Caco-2 (cell line): Measurements from ENCODE around the gene CPA3. TPM values are rescaled to one million over a fixed set of nuclear protein-coding genes. Genes with fewer than 3 reads are reported as not detected.

ENCODE experiments used
- BruUV-seq: library from RNA; stranded (reverse); fragments of 400-500 nt; replicated peaks from 2 replicates; lab custom pipeline; 2021; lab: Mats Ljungman, UMichigan
- CTCF ChIA-PET: fragments of 300-600 bp; sonication (Branson Sonifier 250); formaldehyde crosslinking; loops from one replicate; lab custom pipeline; 2022; ENCODE audit warnings: antibody characterized with exemption; lab: Charles Lee
- POLR2A ChIA-PET: fragments of 300-600 bp; sonication (Branson Sonifier 250); formaldehyde crosslinking; loops from one replicate; lab custom pipeline; 2022; ENCODE audit warnings: antibody characterized with exemption; lab: Charles Lee
- DNase-seq, 2 experiments: peaks; one replicate each; pipeline versions ENCODE4 v3.0.0 to v3.0.0-alpha.2; 2020 to 2022
- H3K27me3 ChIP-seq: replicated peaks from 2 replicates; pipeline ENCODE4 v1.6.0; 2011; ENCODE audit warnings: low read length; ENCODE audit not compliant: control insufficient read depth, insufficient read depth
- H3K36me3 ChIP-seq: 2 replicates; pipeline ENCODE4 v1.5.1; 2011; ENCODE audit warnings: low read length; ENCODE audit not compliant: control insufficient read depth, insufficient read depth
- H3K4me1 ChIP-seq: fragments of 250-450 bp; sonication (Bioruptor Pico); 2 replicates; pipeline ENCODE4 v1.5.1; 2020; ENCODE audit warnings: mild to moderate bottlenecking
- H3K4me3 ChIP-seq: 2 replicates; pipeline ENCODE4 v1.5.1; 2011; ENCODE audit warnings: low read depth, mild to moderate bottlenecking, control low read depth, low read length
- H3K9me3 ChIP-seq: fragments of 250-450 bp; sonication (Bioruptor Pico); 2 replicates; pipeline ENCODE4 v1.5.1; 2020; ENCODE audit warnings: mild to moderate bottlenecking, moderate library complexity
- H3K27ac Mint-ChIP-seq: one replicate; pipeline ENCODE4 v1.8.0; 2022; ENCODE audit warnings: mixed read lengths; ENCODE audit not compliant: unreplicated experiment
- H3K27me3 Mint-ChIP-seq: one replicate; pipeline ENCODE4 v1.8.0; 2022; ENCODE audit warnings: mixed read lengths; ENCODE audit not compliant: insufficient read depth, unreplicated experiment
- H3K36me3 Mint-ChIP-seq: one replicate; pipeline ENCODE4 v1.8.0; 2022; ENCODE audit warnings: mild to moderate bottlenecking, mixed read lengths; ENCODE audit not compliant: insufficient read depth, unreplicated experiment
- H3K4me1 Mint-ChIP-seq: one replicate; pipeline ENCODE4 v1.8.0; 2022; ENCODE audit warnings: low read depth, mixed read lengths; ENCODE audit not compliant: unreplicated experiment
- H3K4me3 Mint-ChIP-seq: one replicate; pipeline ENCODE4 v1.8.0; 2022; ENCODE audit warnings: mild to moderate bottlenecking, moderate library complexity, mixed read lengths; ENCODE audit not compliant: unreplicated experiment
- H3K9me3 Mint-ChIP-seq: one replicate; pipeline ENCODE4 v1.8.0; 2022; ENCODE audit warnings: mixed read lengths; ENCODE audit not compliant: unreplicated experiment
- CTCF ChIP-seq, 2 experiments: fragments of 200-600 bp in 1 of 2; IDR thresholded peaks; 1 replicate in 1 of 2; 2 replicates in 1 of 2; pipeline versions ENCODE4 v1.5.1 to v1.8.0; 2011 to 2022; ENCODE audit warnings: antibody characterized with exemption in 1 of 2, control low read depth in 1 of 2, inconsistent platforms in 1 of 2, low read depth in 1 of 2, low read length in 1 of 2, mild to moderate bottlenecking in 1 of 2, moderate library complexity in 1 of 2; ENCODE audit not compliant: insufficient read depth in 1 of 2, severe bottlenecking in 1 of 2, unreplicated experiment in 1 of 2
- intact Hi-C: fragments of 100-400 bp; cut with micrococcal nuclease; formaldehyde crosslinking; loops from one replicate; pipeline ENCODE4 v1.10.0; 2022; ENCODE audit not compliant: unreplicated experiment
- total RNA-seq: library from RNA; stranded (reverse); gene quantifications from 2 replicates; pipeline ENCODE4 v1.2.3, GENCODE V29; 2022

CPA3 gene
- total RNA-seq, 1 experiment from 2014 or later: not detected

GRCh38 chr3:148930752-148931151, 65.7 kb downstream of the CPA3 start:
- CTCF ChIA-PET: no interaction called here
- intact Hi-C loops: no loop called here
- Histone ChIP-seq H3K4me3 (no peak overlapping the region), H3K27me3 (no peaks in the 10 kb centered on the region; the same call in 1 of the 2 replicates), H3K36me3 (no peaks in the 10 kb centered on the region), H3K4me1 (no peaks in the 10 kb centered on the region), H3K9me3 (no peaks in the 10 kb centered on the region)
- Mint-ChIP-seq H3K27ac (no peak overlapping the region), H3K27me3 (peaks cover 15% of the 10 kb centered on the region), H3K9me3 (no peaks in the 10 kb centered on the region), H3K4me3 (no peak overlapping the region), H3K4me1 (no peaks in the 10 kb centered on the region), H3K36me3 (no peaks in the 10 kb centered on the region)
- POLR2A ChIA-PET: no interaction called here
- DNase-seq: no peak
- BruUV-seq: no TSS peak
- no peak for TF ChIP-seq CTCF (IDR thresholded peaks at IDR 0.05; ENCODE audit: insufficient read depth in 1 of 2, low read depth in 1 of 2, low read length in 1 of 2, severe bottlenecking in 1 of 2, unreplicated experiment in 1 of 2)

GRCh38 chr3:148931574-148931973, 66.5 kb downstream of the CPA3 start:
- intact Hi-C loops: no loop called here
- Histone ChIP-seq H3K36me3 (no peaks in the 10 kb centered on the region), H3K9me3 (no peaks in the 10 kb centered on the region), H3K4me3 (no peak overlapping the region), H3K27me3 (no peaks in the 10 kb centered on the region; the same call in 1 of the 2 replicates), H3K4me1 (no peaks in the 10 kb centered on the region)
- H3K36me3 Mint-ChIP-seq: no peaks in the 10 kb centered on the region
- ChIA-PET POLR2A (no interaction called here), CTCF (no interaction called here)
- H3K9me3 Mint-ChIP-seq: no peaks in the 10 kb centered on the region
- H3K4me1 Mint-ChIP-seq: no peaks in the 10 kb centered on the region
- no peak for DNase-seq
- BruUV-seq: no TSS peak
- no peak overlapping the region for H3K4me3 Mint-ChIP-seq
- no peak overlapping the region for H3K27ac Mint-ChIP-seq
- H3K27me3 Mint-ChIP-seq: peaks cover 16% of the 10 kb centered on the region
- TF ChIP-seq CTCF (IDR thresholded peaks at IDR 0.05; ENCODE audit: insufficient read depth in 1 of 2, low read depth in 1 of 2, low read length in 1 of 2, severe bottlenecking in 1 of 2, unreplicated experiment in 1 of 2): no peak

- H3K27ac Mint-ChIP-seq: no peak overlapping the region
- H3K4me3 ChIP-seq: no peak overlapping the region
- DNase-seq: no peak
- H3K4me1 ChIP-seq: no peaks in the 10 kb centered on the region
- no peaks in the 10 kb centered on the region for H3K4me1 Mint-ChIP-seq
- H3K36me3 Mint-ChIP-seq: no peaks in the 10 kb centered on the region
- TF ChIP-seq CTCF (IDR thresholded peaks at IDR 0.05; ENCODE audit: insufficient read depth in 1 of 2, low read depth in 1 of 2, low read length in 1 of 2, severe bottlenecking in 1 of 2, unreplicated experiment in 1 of 2): no peak
- H3K27me3 ChIP-seq: no peaks in the 10 kb centered on the region; the same call in 1 of the 2 replicates
- intact Hi-C loops: no loop called here
- CTCF ChIA-PET: no interaction called here
- H3K9me3 ChIP-seq: no peaks in the 10 kb centered on the region
- no TSS peak for BruUV-seq
- H3K36me3 ChIP-seq: no peaks in the 10 kb centered on the region
- H3K4me3 Mint-ChIP-seq: no peak overlapping the region
- peaks cover 23% of the 10 kb centered on the region for H3K27me3 Mint-ChIP-seq
- H3K9me3 Mint-ChIP-seq: no peaks in the 10 kb centered on the region
- POLR2A ChIA-PET: no interaction called here
Measured at GRCh38 chr3:148932972-148933371, 67.9 kb downstream of the CPA3 start.
